SJCRH30 (cell line): ENCODE measurements around the gene CLDN10. TPM values are rescaled to one million over a fixed set of nuclear protein-coding genes. Genes with fewer than 3 reads are reported as not detected.
"Not testable (repeated sequence)": the region's sequence is repeated elsewhere in the genome, so short reads cannot be mapped to it uniquely, and the experiment has no call there.

Experiments used
- DNase-seq, 2 experiments: peaks; one replicate each; pipeline ENCODE4 v3.0.0-alpha.2; 2015 to 2020
- H3K27ac ChIP-seq: fragments of 250-450 bp; sonication (Bioruptor Pico); 2 replicates; pipeline ENCODE4 v1.5.1; 2020; ENCODE audit warnings: mild to moderate bottlenecking, moderate library complexity
- H3K27me3 ChIP-seq: fragments of 250-450 bp; sonication (Bioruptor Pico); 2 replicates; pipeline ENCODE4 v1.5.1; 2020; ENCODE audit warnings: mild to moderate bottlenecking, moderate library complexity
- H3K36me3 ChIP-seq: fragments of 250-450 bp; sonication (Bioruptor Pico); 2 replicates; pipeline ENCODE4 v1.5.1; 2020; ENCODE audit warnings: mild to moderate bottlenecking, moderate library complexity
- H3K4me1 ChIP-seq: fragments of 250-450 bp; sonication (Bioruptor Pico); 2 replicates; pipeline ENCODE4 v1.5.1; 2020; ENCODE audit warnings: mild to moderate bottlenecking, moderate library complexity
- H3K4me3 ChIP-seq: fragments of 250-450 bp; sonication (Bioruptor Pico); 2 replicates; pipeline ENCODE4 v1.5.1; 2020; ENCODE audit warnings: mild to moderate bottlenecking, moderate library complexity
- H3K9me3 ChIP-seq: fragments of 250-450 bp; sonication (Bioruptor Pico); replicated peaks from 2 replicates; pipeline ENCODE4 v1.5.1; 2020; ENCODE audit warnings: mild to moderate bottlenecking, moderate library complexity
- total RNA-seq: library from RNA; depleted of rRNA; stranded (reverse); fragments of >200 nt; shearing (Covaris generic); gene quantifications from 2 replicates; pipeline ENCODE4 v1.2.3, GENCODE V29; 2014; rRNA removed

Gene CLDN10, protein sequence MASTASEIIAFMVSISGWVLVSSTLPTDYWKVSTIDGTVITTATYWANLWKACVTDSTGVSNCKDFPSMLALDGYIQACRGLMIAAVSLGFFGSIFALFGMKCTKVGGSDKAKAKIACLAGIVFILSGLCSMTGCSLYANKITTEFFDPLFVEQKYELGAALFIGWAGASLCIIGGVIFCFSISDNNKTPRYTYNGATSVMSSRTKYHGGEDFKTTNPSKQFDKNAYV
- total RNA-seq = 0.05 TPM in 1 of 2 replicates, not detected in the other

DNA sequence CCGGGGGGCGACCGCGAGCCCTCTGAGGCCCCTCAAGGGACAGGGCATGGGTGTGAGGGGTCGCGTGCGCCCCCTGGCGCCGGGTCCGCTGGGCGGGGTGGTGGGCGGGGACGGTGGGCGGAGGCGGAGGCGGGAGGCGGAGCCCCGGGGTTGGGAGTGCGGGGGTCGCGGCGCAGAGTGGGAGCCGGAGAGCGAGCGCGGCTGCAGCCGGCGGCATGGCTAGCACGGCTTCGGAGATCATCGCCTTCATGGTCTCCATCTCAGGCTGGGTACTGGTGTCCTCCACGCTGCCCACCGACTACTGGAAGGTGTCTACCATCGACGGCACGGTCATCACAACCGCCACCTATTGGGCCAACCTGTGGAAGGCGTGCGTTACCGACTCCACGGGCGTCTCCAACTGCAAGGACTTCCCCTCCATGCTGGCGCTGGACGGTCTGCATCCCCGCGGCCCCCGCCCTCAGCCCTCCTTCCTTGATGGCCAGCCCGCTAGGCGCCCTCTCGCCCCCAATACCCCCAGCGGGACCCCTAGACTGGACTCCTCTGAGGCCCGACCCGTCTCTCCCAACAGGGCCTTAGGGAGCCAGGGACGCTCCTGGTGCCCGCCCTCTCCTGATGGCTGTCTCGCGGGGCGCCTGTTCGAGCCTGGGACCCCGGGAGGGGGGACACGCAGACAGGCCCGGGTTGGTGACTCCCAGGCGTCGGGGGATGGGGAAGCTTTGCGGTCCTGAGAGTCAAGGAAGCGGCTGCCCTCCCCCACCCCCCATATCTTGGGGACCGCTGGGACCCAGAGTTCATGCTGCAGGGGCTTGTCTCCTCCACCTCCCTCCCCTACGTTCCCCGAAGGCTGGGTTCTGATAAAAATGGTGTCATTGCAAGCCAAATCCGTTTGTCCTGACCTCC lies at the start of gene CLDN10:
Gene CLDN10 (plus strand): TSS at position 182 of the 903 bp plus-strand sequence. CDS start 34 bp downstream, at position 216.
- Histone ChIP-seq H3K27ac (no peak within 1 kb of the TSS), H3K4me1 (no peaks in the 10 kb centered on the region; the same call in 1 of the 2 replicates), H3K36me3 (no peaks in the 10 kb centered on the region), H3K4me3 (no peak within 1 kb of the TSS), H3K9me3 (no peaks in the 10 kb centered on the region), H3K27me3 (no peaks in the 10 kb centered on the region)
- DNase-seq = no peak

DNA sequence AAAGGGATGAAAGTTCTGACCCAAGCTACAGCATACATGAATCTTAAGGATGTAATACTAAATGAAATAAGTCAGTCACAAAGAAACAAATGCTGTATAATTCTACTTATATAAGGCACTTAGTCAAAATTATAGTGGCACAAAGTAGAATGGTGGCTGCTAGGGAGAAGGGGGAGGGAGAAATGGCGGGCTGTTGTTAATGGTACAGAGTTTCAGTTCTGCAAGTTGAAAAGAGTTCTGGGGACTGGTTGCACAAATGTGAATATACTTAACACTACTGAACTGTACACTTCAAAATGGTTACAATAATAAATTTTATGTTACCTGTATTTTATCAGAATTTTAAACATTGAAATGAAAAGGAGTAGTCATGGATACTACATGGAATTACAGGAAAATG lies 48.9 kb upstream of the CLDN10 start:
- H3K9me3 ChIP-seq = no peaks in the 10 kb centered on the region
- no peak for DNase-seq
- H3K4me1 ChIP-seq = no peaks in the 10 kb centered on the region
- no peaks in the 10 kb centered on the region for H3K27me3 ChIP-seq
- no peak overlapping the region for H3K4me3 ChIP-seq
- H3K36me3 ChIP-seq = no peaks in the 10 kb centered on the region
- no peak overlapping the region for H3K27ac ChIP-seq

DNA sequence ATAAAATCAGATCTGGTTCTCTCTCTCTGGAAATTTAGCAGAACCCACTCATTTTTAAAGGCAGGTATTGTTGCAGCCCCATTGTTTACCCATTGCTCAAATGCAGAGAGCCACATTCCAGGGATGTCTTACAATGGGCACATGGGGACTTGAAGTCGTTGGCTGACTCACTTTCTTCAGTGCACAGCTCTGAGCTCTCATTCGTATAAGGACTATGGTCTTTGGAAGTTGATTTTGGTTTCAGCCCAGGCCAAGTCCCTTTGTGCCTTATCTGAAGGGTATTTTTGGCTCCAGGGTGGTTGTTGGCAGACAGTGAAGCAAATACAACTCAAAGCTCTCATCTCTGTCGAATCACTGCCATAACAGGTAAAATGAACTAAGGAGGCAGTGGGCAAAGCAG lies 47.3 kb upstream of the CLDN10 start:
- no peaks in the 10 kb centered on the region for H3K9me3 ChIP-seq
- DNase-seq = no peak
- H3K4me3 ChIP-seq = no peak overlapping the region
- no peaks in the 10 kb centered on the region for H3K4me1 ChIP-seq
- H3K36me3 ChIP-seq = no peaks in the 10 kb centered on the region
- H3K27me3 ChIP-seq = no peaks in the 10 kb centered on the region
- no peak overlapping the region for H3K27ac ChIP-seq

DNA sequence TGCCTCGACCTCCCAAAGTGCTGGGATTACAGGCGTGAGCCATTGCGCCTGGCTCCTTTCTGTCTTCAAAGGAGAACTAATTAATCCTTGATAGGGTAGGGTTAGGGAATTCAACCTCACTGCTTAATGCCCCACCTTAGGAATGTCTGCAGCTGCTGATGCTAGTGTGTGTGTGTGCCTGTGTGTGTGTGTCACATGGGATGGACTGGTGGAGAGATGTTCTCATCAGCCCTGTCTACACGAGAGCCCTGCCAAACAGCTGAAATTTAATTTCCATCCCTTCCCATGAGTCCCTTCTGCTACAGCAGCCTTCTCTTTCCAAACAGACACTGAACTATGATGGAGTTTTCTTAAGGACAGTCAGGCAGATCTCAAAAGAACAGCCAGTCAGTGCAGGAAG lies 46.5 kb upstream of the CLDN10 start:
- no peaks in the 10 kb centered on the region for H3K9me3 ChIP-seq
- H3K36me3 ChIP-seq = no peaks in the 10 kb centered on the region
- no peak for DNase-seq
- no peak overlapping the region for H3K4me3 ChIP-seq
- no peak overlapping the region for H3K27ac ChIP-seq
- no peaks in the 10 kb centered on the region for H3K27me3 ChIP-seq
- no peaks in the 10 kb centered on the region for H3K4me1 ChIP-seq

DNA sequence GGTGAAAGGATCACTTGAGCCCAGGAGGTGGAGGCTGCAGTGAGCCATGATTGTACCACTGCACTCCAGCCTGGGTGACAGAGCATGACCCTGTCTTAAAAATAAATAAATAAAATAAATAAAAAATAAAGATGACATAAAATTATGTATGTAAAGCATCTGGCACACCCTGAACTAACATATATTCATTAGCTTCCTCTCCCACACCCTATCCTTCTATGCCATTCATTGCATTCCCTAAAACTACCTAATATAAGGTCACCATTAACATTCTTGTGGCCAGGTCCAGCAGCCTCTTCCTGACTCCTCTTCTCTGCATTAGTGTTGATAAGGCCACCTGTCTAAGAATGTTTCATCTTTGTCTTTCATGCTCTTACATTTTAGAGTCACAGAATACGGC lies 44.5 kb upstream of the CLDN10 start:
- no peaks in the 10 kb centered on the region for H3K9me3 ChIP-seq
- no peak for DNase-seq
- no peaks in the 10 kb centered on the region for H3K27me3 ChIP-seq
- H3K36me3 ChIP-seq = no peaks in the 10 kb centered on the region
- H3K27ac ChIP-seq = no peak overlapping the region
- no peak overlapping the region for H3K4me3 ChIP-seq
- H3K4me1 ChIP-seq = no peaks in the 10 kb centered on the region

DNA sequence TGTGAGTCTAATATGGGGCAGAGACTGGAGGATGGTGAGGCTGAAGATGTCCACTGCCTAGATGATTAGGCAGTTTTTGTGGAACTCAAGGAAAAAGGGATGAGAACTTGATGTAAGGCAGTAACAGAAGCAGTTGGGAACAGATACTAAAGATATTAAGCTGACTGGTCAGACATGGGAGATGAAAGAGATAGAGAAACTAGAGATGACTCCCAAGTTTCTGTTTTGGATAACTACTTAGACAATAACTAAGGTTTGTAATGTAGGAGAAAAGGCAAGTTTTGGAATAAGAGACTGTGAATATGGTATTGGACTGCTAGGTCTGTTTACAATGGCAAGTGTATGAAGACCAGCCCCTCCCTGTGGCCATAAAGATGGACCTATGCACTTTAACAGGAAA lies 43.5 kb upstream of the CLDN10 start:
- no peaks in the 10 kb centered on the region for H3K36me3 ChIP-seq
- H3K4me3 ChIP-seq = no peak overlapping the region
- H3K27me3 ChIP-seq = no peaks in the 10 kb centered on the region
- no peak overlapping the region for H3K27ac ChIP-seq
- H3K4me1 ChIP-seq = no peaks in the 10 kb centered on the region
- no peak for DNase-seq
- H3K9me3 ChIP-seq = no peaks in the 10 kb centered on the region

DNA sequence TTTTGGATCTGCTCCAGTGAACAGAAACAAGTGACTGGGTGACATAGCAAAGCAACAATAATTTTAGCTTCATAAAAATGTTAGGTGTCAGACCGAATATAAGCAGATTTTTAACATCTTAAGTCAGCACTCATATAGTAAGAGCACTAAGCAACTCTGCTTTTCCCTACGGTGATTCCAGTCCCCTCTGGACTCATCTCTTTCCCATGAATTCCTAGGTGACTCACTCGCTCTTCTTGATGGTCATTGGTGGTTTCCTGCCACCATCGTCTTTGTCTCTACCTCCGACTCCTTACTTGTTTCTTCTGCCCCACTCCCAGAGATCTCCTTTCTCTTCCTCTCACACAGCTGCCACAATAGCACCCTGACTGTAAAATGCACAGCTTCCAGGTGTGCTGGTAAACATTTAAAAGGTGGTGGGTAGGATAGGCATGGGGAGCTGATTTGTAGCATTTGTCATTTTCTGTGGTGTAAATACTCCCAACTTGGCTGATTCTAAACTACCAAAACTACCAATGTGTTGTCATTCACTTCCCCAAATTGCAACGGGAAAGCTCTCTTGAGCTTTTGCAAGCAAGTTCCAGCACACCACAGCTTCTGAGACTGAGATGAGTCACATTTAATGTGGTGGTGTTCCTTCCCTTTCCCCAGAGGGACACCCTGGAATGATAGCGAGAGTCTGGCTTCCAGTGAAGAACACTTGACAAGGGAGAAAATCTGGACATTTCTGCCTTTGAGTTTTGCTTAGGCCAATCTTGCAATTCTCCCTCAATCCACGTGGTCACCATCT lies 42.8 kb upstream of the CLDN10 start:
- no peaks in the 10 kb centered on the region for H3K4me1 ChIP-seq
- H3K4me3 ChIP-seq = no peak overlapping the region
- no peaks in the 10 kb centered on the region for H3K9me3 ChIP-seq
- no peak for DNase-seq
- no peaks in the 10 kb centered on the region for H3K27me3 ChIP-seq
- H3K27ac ChIP-seq = no peak overlapping the region
- no peaks in the 10 kb centered on the region for H3K36me3 ChIP-seq

DNA sequence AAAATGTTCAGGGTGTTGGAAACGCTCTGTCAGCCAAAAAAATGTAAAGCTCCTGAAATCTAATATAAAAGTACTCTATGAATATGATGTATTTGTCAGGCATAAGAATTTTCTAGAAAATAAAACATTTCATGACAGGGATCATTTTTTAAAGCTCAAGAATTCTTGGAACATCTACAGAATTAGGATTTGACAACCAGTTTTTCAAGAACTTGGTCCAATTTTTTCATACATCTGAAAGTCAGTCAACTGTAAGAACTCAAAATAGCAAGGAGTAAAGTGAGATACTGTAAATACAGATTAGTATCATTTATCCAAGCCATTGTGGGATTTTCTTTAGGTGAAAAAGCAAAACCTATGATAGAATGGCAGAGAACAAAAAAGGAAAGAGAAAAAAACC lies 41.6 kb upstream of the CLDN10 start:
- Histone ChIP-seq H3K4me1 (no peaks in the 10 kb centered on the region), H3K27me3 (no peaks in the 10 kb centered on the region), H3K4me3 (no peak overlapping the region), H3K27ac (no peak overlapping the region), H3K9me3 (no peaks in the 10 kb centered on the region), H3K36me3 (no peaks in the 10 kb centered on the region)
- no peak for DNase-seq

DNA sequence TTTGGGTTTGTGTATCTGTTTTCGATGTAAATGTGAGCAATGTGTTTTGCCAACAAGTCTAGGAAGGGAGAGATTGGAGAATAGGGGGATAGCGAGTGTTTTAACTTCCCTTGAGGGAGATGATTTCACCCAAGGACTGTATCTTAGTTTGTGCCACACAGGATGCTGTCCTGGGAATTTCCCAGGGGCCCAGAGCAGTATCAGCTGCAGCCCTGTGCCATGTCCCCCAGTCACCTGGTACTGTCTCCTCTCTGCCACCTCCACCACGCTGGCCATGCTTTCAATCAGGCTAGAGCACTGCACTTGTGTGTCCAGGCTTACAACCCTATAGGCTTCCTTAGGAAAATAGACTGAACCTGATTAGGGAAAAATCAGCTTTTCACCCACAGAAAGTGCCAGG lies 40.1 kb upstream of the CLDN10 start:
- H3K9me3 ChIP-seq = no peaks in the 10 kb centered on the region
- H3K27ac ChIP-seq = no peak overlapping the region
- no peaks in the 10 kb centered on the region for H3K27me3 ChIP-seq
- H3K4me1 ChIP-seq = no peaks in the 10 kb centered on the region
- H3K4me3 ChIP-seq = no peak overlapping the region
- no peak for DNase-seq
- H3K36me3 ChIP-seq = no peaks in the 10 kb centered on the region

DNA sequence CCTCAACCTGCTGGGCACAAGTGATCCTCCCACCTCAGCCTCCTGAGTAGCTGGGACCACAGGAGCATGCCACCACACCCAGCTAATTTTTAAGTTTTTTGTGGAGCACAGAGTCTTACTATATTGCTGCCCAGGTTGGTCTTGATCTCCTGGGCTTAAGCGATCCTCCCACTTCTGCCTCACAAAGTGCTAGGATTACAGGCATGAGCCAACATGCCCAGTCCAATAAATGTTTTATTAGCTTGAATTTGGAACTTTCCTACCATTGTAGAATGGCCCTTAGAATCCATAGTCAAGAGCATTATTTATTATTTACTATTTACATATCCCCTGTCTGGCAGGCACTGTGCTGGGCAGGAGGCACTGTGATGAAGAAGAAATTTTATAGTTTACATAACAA lies 39.6 kb upstream of the CLDN10 start:
- no peaks in the 10 kb centered on the region for H3K4me1 ChIP-seq
- H3K27me3 ChIP-seq = no peaks in the 10 kb centered on the region
- DNase-seq = no peak
- H3K4me3 ChIP-seq = no peak overlapping the region
- H3K36me3 ChIP-seq = no peaks in the 10 kb centered on the region
- no peaks in the 10 kb centered on the region for H3K9me3 ChIP-seq
- no peak overlapping the region for H3K27ac ChIP-seq

DNA sequence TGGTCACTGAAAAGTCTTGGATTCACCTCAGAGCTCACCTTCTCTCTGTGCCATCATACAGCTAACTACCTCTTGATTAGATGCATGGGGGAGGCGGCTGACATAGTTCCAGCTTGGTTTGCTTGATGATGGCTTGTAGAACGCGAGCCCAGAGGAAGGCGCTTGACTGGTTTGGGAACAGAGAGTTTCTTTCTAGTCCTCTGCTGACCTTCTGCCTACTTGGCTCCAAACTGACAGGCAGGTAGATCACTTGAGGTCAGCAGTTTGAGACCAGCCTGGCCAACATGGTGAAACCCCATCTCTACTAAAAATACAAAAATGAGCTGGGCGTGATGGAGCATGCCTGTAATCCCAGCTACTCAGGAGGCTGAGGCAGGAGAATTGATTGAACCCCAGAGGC lies 36.9 kb upstream of the CLDN10 start:
- H3K4me1 ChIP-seq, DNase-seq, H3K27ac ChIP-seq, H3K36me3 ChIP-seq, H3K27me3 ChIP-seq, H3K9me3 ChIP-seq, H3K4me3 ChIP-seq: not testable (repeated sequence)

DNA sequence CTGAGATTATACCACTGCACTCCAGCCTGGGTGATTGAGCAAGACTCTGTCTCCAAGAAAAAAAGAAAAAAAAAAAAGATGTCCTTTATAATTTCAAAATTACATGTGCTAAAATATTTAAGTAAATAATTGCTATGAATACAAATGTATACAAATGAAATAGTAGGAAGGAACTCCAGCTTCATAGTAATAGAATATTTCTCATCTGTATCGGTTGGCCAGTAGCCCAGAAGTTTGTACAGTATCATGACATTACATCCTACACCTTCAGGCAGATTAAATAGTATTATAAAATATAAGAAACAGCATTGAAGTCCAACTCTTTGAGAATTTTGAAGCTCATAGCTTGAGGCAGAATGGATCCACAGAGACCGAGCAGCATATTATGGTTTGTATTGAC lies 36.5 kb upstream of the CLDN10 start:
- no peaks in the 10 kb centered on the region for H3K36me3 ChIP-seq
- no peaks in the 10 kb centered on the region for H3K9me3 ChIP-seq
- no peaks in the 10 kb centered on the region for H3K27me3 ChIP-seq
- H3K4me1 ChIP-seq = no peaks in the 10 kb centered on the region
- no peak for DNase-seq
- no peak overlapping the region for H3K27ac ChIP-seq
- H3K4me3 ChIP-seq = no peak overlapping the region

DNA sequence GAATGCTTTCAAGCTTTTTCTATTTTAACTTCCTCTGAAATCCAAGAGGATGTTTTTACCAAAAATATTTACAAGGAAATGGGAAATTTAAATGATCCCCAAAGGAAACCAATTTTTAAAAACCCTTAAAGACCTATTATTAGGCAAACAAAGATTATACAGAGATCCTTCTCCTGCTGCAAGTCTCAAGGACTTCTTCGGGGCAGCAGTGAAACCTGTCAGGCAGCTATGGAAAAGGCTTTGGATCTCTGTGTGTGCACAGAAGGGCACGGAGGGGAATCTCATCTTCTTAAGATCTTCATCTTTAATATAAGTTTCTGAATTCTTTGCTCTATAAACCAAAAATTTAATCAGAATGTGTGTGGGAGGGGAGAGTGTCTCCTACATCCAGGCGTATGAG lies 36.0 kb upstream of the CLDN10 start:
- Histone ChIP-seq H3K4me3 (no peak overlapping the region), H3K27me3 (no peaks in the 10 kb centered on the region), H3K27ac (no peak overlapping the region), H3K9me3 (no peaks in the 10 kb centered on the region), H3K4me1 (no peaks in the 10 kb centered on the region), H3K36me3 (no peaks in the 10 kb centered on the region)
- no peak for DNase-seq

DNA sequence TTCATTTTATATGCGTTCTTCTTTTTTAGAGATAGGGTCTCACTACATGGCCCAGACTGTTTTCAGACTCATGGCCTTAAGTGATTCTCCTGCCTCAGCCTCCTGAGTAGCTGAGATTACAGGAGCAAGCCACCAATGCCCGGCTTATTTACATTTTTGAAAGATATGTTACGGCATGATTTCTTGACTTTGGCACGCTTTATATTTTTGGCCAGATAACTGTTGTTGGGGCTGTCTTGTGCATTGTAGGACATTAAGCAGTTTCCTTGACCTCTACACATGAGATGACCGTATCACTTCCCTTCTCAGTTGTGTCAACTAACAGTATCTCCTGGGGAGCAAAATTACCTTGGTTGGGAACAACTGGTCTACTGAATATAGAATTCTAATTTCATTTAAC lies 28.9 kb upstream of the CLDN10 start:
- Histone ChIP-seq H3K27ac (no peak overlapping the region), H3K27me3 (no peaks in the 10 kb centered on the region), H3K9me3 (no peaks in the 10 kb centered on the region), H3K4me3 (no peak overlapping the region), H3K4me1 (no peaks in the 10 kb centered on the region), H3K36me3 (no peaks in the 10 kb centered on the region)
- DNase-seq = no peak

DNA sequence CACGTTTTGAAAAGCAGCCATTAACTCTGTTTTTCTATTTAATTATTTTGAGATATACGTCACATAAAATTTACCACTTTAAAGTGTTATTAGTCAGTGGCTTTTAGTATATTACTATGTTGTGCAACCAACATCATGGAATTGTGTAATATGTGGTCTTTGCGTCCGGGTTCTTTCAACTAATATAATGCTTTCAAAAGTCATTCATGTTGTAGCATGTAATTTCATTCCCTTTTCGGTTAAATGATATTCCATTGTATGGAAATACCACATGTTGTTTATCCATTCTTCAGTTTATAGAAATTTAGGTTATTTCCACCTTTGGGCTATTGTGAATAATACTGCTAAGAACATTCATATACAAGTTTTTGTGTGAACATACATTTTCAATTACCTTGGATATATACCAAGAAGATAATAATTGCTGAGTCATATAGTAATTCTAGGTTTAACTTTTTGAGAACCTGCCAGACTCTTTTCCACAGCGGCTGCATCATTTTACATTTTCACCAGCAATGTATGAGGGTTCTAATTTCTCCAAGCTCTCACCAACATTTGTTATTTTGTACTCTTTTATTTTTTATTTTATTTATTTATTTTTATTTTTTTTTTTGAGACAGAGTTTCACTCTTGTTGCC lies 28.1 kb upstream of the CLDN10 start:
- Histone ChIP-seq H3K4me1 (no peaks in the 10 kb centered on the region), H3K27me3 (no peaks in the 10 kb centered on the region), H3K9me3 (no peaks in the 10 kb centered on the region), H3K27ac (no peak overlapping the region), H3K4me3 (no peak overlapping the region), H3K36me3 (no peaks in the 10 kb centered on the region)
- DNase-seq = no peak
